GM19395 (cell line): ENCODE measurements around the gene GSK3B.

Experiments
- ATAC-seq: cut with Tn5 transposase; IDR thresholded peaks from one replicate; pipeline ENCODE4 v1.9.1; 2021; ENCODE audit warnings: mild to moderate bottlenecking, moderate library complexity; ENCODE audit not compliant: unreplicated experiment

Gene GSK3B

GRCh38 chr3:119786409-119786808, 307.8 kb downstream of the GSK3B start:
- no peak for ATAC-seq

DNA sequence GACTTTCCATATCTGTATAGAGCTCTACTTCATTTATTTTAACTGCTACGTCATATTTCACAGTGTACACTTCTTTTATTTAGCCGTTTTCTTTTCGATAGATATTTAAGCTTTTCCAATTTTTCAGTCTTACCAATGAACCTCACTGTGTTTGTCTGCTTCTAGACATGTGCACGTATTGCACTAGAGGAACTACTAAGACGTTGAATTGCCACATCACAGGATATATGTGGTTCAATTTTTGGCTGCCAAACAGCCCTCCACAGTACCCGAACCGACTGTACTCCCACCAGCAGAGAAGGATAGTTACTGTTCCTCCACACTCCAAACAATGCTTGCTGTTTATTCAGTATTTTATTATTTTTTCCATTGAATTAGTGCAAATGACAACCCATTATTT, 310.4 kb downstream of the GSK3B start:
- no peak for ATAC-seq

DNA sequence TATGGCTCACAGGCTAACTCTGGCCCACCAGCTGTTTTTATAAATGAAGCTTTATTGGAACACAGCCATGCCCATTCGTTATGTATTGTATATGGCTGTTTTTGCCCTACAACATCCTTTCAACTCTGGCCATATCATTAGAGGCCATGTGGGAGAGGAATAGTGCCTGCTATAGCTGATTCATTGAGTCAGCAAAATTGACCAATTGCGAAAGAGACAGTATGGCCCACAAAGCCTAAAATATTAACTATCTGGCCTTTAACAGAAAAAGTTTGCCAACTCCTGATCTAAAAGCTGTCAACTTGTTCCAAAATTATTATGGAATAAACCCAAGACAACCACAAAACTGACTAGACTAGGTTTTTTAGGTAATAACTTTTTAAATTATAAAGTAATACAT, 311.0 kb downstream of the GSK3B start:
- no peak for ATAC-seq

GRCh38 chr3:119782460-119782859, 311.8 kb downstream of the GSK3B start:
- ATAC-seq, result no peak

GRCh38 chr3:119781330-119782198, 312.7 kb downstream of the GSK3B start, which contains the start of gene NR1I2:
Gene NR1I2, plus strand, starts transcription at chr3:119782101.
- ATAC-seq, result no peak

- ATAC-seq, result peak; percentile 86
Measured at GRCh38 chr3:119779731-119780383, 314.4 kb downstream of the GSK3B start.

DNA sequence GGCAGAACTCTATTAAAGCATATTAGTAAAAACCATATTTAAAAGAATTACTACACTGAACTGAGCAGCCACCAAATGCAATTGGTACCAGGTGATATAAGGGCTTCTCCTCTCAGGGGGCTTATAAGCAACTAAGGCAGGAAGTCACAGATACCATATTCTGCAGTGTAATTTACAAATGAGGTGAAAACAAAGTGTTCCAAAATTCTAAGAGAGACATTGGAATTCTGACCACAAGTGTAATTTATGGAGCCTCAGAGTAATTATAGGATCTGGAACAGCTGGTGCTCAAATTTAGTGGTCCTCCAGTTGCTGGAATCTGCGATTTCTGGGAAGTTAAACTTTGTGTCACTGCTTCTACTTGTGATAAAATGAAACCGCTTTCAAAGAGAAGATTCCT, 315.4 kb downstream of the GSK3B start:
- ATAC-seq, result no peak

- ATAC-seq, result no peak
Measured at GRCh38 chr3:119778176-119778575, 316.1 kb downstream of the GSK3B start.

GRCh38 chr3:119776304-119776703, 317.9 kb downstream of the GSK3B start:
- no peak for ATAC-seq

DNA sequence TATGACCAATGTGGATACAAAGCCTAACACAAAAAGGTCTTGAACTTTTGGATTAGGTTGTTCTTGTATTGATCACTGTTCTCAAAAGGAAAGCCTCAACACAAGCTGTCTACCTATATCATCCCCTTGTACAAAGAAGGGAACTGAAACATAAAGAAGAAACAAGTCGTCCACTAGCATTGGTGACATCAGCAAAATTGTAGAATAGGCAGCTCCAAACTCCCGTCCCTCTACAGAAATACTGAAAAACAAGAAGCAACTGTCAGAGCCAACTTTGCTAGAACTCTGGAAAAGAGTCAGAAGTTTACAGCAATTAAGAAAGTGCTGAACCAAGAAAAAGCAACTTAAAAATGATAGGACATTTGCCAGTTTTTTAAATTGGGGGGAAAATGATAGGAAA, 319.8 kb downstream of the GSK3B start:
- peak; percentile 94 for ATAC-seq
